ENCODE measurements around the gene NKAIN2. TPM values are rescaled to one million over a fixed set of nuclear protein-coding genes. Genes with fewer than 3 reads are reported as not detected.

The NKAIN2 gene
- total RNA-seq, 1 experiment from 2014 or later: not detected

DNA sequence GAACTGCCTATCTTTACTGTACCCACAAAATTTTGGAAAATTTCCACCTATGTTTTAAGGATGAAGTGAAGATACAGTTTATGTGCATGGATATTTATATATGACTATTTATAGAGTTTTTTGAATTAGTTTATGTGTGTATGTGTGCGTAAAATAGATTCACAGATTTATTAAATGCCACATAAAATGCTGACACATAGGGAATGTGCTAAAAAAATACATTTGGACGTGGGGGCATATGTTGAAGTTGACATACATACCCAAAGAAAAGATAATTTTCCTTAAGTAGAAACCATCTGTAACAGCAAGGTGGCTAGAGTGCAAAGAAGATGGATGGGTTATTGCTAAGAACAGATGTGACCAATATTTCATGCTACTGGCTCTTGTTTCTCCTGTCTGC is 856.5 kb downstream of the NKAIN2 start (continued):
- TF ChIP-seq CEBPB (IDR thresholded peaks at IDR 0.05; ENCODE audit: low read depth) (no peak), TCF7L2 (IDR thresholded peaks at IDR 0.05; ENCODE audit: borderline replicate concordance, extremely low read depth, insufficient read depth, insufficient read length) (no peak), ZFX (IDR thresholded peaks at IDR 0.05) (no peak), POLR2AphosphoS5 (IDR thresholded peaks at IDR 0.05; ENCODE audit: low read depth, low read length) (no peak), JUND (IDR thresholded peaks at IDR 0.05) (no peak)
- TF ChIP-seq, protein P1, sequence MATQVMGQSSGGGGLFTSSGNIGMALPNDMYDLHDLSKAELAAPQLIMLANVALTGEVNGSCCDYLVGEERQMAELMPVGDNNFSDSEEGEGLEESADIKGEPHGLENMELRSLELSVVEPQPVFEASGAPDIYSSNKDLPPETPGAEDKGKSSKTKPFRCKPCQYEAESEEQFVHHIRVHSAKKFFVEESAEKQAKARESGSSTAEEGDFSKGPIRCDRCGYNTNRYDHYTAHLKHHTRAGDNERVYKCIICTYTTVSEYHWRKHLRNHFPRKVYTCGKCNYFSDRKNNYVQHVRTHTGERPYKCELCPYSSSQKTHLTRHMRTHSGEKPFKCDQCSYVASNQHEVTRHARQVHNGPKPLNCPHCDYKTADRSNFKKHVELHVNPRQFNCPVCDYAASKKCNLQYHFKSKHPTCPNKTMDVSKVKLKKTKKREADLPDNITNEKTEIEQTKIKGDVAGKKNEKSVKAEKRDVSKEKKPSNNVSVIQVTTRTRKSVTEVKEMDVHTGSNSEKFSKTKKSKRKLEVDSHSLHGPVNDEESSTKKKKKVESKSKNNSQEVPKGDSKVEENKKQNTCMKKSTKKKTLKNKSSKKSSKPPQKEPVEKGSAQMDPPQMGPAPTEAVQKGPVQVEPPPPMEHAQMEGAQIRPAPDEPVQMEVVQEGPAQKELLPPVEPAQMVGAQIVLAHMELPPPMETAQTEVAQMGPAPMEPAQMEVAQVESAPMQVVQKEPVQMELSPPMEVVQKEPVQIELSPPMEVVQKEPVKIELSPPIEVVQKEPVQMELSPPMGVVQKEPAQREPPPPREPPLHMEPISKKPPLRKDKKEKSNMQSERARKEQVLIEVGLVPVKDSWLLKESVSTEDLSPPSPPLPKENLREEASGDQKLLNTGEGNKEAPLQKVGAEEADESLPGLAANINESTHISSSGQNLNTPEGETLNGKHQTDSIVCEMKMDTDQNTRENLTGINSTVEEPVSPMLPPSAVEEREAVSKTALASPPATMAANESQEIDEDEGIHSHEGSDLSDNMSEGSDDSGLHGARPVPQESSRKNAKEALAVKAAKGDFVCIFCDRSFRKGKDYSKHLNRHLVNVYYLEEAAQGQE (IDR thresholded peaks at IDR 0.05; ENCODE audit: low read depth): no peak

DNA sequence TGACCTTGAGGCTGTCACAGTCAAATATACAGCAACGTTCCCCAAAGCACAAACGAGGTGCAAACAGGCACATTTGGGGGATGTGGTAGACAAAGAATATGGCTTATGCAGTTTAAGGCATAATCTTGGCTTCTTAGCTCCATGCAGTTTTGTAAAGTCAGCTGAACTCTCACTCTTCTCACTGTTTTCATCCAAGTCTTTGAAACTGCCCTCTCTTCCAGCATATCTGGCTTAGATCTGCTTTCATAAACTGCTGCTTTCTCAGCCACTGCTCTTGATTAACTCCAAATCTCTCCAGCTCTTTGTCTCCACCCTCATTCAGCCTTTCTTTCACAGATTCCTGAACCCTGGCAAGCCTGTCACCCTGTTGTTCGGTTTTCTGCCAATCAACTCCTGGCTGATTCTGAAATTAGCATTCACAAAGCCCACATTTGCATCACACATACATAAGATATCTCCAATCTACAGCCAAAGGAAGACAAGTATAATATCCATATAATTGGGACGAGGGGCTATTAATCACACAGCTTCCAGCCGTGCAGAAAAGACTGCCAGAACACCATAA is 857.5 kb downstream of the NKAIN2 start:
- no peaks in the 10 kb centered on the region for H3K9me2 ChIP-seq (ENCODE audit: insufficient read depth)
- H3K79me2 ChIP-seq (ENCODE audit: insufficient read depth, low read length): no peaks in the 10 kb centered on the region
- H3K4me2 ChIP-seq (ENCODE audit: low read length): no peak overlapping the region
- H3K9ac ChIP-seq (ENCODE audit: low read length): no peak overlapping the region
- H3K27me3 ChIP-seq (ENCODE audit: insufficient read depth, low read length): no peaks in the 10 kb centered on the region
- TF ChIP-seq JUND (IDR thresholded peaks at IDR 0.05) (no peak), EGR1 (IDR thresholded peaks at IDR 0.05; ENCODE audit: low read depth) (no peak), EZH2phosphoT487 (IDR thresholded peaks at IDR 0.05; ENCODE audit: borderline replicate concordance) (no peak)
- no peak for ATAC-seq
- no peaks in the 10 kb centered on the region for H3K9me3 ChIP-seq (ENCODE audit: control insufficient read depth in 1 of 2, insufficient read depth in 1 of 2, low read depth in 1 of 2, low read length in 2 of 2)
- no peaks in the 10 kb centered on the region for H4K20me1 ChIP-seq (ENCODE audit: insufficient read depth)
- no peaks in the 10 kb centered on the region for H3K4me1 ChIP-seq (ENCODE audit: control insufficient read depth in 1 of 2, insufficient read depth in 2 of 2, low read length in 2 of 2)
- POLR2A ChIA-PET: no interaction called here
- no peak overlapping the region for H2AFZ ChIP-seq (ENCODE audit: low read depth, low read length, poor library complexity, severe bottlenecking)
- H3K4me3 ChIP-seq (replicated peaks in 1 of 2; ENCODE audit: low read depth in 1 of 2, low read length in 2 of 2): no peak overlapping the region
- BruUV-seq (replicated peaks): no TSS peak
- DNase-seq (ENCODE audit: low read depth, low spot score): no peak
- intact Hi-C loops (cut with micrococcal nuclease): no loop called here
- CTCF ChIA-PET: no interaction called here
- no peak overlapping the region for H3K27ac ChIP-seq (ENCODE audit: low read depth, low read length)
- no peaks in the 10 kb centered on the region for H3K36me3 ChIP-seq (ENCODE audit: control insufficient read depth in 1 of 2, insufficient read depth in 2 of 2, low read length in 2 of 2)
- RAD21 ChIA-PET (ENCODE audit: low non-redundant PET in 1 of 2, low total read pairs in 2 of 2, uncharacterized antibody in 2 of 2, unreplicated experiment in 2 of 2): no interaction called here
